NT2/D1 (cell line): ENCODE results near the gene CATSPER3.

ENCODE experiments used
- DNase-seq: peaks from one replicate; pipeline ENCODE4 v3.0.0-alpha.2; 2011; ENCODE audit warnings: low read depth, low spot score
- H3K27me3 ChIP-seq: 2 replicates; pipeline ENCODE4 v1.6.0; 2011; ENCODE audit warnings: mild to moderate bottlenecking; ENCODE audit not compliant: insufficient read length, insufficient read depth
- H3K36me3 ChIP-seq: 2 replicates; pipeline ENCODE4 v1.6.1; 2011; ENCODE audit warnings: mild to moderate bottlenecking, low read length, mixed read lengths; ENCODE audit not compliant: insufficient read depth, insufficient read length
- H3K4me1 ChIP-seq: 2 replicates; pipeline ENCODE4 v1.5.1; 2011; ENCODE audit not compliant: insufficient read depth, insufficient read length
- H3K4me3 ChIP-seq: 2 replicates; pipeline ENCODE4 v1.5.1; 2011; ENCODE audit warnings: low read depth; ENCODE audit not compliant: insufficient read length
- H3K9ac ChIP-seq: 2 replicates; pipeline ENCODE4 v1.6.0; 2011; ENCODE audit warnings: low read depth; ENCODE audit not compliant: insufficient read length
- H3K9me3 ChIP-seq: 2 replicates; pipeline ENCODE4 v1.5.1; 2011; ENCODE audit warnings: mild to moderate bottlenecking, low read length; ENCODE audit not compliant: insufficient read depth
- SUZ12 ChIP-seq: IDR thresholded peaks from 2 replicates; pipeline ENCODE4 v1.6.1; 2011; ENCODE audit not compliant: insufficient read length, insufficient read depth; ENCODE audit errors: extremely low read depth
- YY1 ChIP-seq: IDR thresholded peaks from 2 replicates; pipeline ENCODE4 v1.6.1; 2011; ENCODE audit not compliant: insufficient read length, insufficient read depth
- ZNF274 ChIP-seq: IDR thresholded peaks from 2 replicates; pipeline ENCODE4 v1.6.1; 2011; ENCODE audit warnings: mild to moderate bottlenecking, low read depth, low read length

Gene CATSPER3

DNA sequence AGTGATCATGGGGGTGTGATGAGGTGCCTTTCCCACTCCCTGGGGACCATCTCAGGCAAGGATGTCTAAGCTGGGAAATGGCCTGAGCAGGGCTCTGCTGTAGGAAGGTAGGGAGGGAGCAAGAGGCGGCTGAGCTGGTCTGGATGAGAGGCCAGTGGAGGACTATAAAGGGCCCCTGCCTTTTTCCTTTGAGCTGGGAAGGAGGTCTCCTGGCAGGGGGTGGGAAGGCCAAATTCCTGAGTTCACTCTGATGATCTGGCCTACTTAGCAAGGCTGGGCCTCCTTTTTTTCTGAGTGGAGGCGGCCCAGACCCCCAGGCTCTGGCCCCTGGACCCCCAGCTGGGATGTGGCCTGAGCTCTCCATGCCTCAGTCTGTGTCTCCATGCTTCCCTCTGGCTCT is 80.6 kb downstream of the CATSPER3 start:
- TF ChIP-seq YY1 = no peak
- TF ChIP-seq ZNF274 = no peak
- no peak for TF ChIP-seq SUZ12
- Histone ChIP-seq H3K9me3 (no peaks in the 10 kb centered on the region), H3K36me3 (no peaks in the 10 kb centered on the region), H3K4me3 (no peak overlapping the region), H3K4me1 (peaks cover 11% of the 10 kb centered on the region), H3K9ac (peak overlapping the region; percentile 32), H3K27me3 (peaks cover 59% of the 10 kb centered on the region)
- no peak for DNase-seq

DNA sequence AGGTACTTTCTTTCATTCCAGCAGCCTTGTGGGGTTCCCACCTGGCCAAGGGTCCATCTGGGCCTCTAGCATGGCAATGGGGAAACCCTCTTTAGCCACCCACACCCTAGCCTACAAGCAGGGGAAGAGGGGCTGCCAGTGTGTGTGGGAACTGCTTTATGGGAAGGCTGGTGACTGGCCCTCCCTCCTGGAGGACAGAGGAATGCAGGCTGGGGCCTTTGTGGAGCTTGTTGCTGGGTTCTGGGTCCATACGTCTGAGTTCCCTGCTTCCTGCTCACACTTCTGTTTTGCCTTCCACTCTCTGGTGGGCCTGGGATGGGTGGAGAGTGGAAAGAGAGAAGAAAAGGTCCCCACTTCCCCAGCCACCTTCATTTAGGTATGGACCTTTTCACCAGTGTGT is 81.2 kb downstream of the CATSPER3 start:
- no peaks in the 10 kb centered on the region for H3K36me3 ChIP-seq
- H3K27me3 ChIP-seq = peaks cover 52% of the 10 kb centered on the region
- H3K4me3 ChIP-seq = no peak overlapping the region
- H3K9ac ChIP-seq = no peak overlapping the region
- H3K9me3 ChIP-seq = no peaks in the 10 kb centered on the region
- TF ChIP-seq SUZ12 (no peak), YY1 (no peak), ZNF274 (no peak)
- peaks cover 11% of the 10 kb centered on the region for H3K4me1 ChIP-seq
- no peak for DNase-seq

DNA sequence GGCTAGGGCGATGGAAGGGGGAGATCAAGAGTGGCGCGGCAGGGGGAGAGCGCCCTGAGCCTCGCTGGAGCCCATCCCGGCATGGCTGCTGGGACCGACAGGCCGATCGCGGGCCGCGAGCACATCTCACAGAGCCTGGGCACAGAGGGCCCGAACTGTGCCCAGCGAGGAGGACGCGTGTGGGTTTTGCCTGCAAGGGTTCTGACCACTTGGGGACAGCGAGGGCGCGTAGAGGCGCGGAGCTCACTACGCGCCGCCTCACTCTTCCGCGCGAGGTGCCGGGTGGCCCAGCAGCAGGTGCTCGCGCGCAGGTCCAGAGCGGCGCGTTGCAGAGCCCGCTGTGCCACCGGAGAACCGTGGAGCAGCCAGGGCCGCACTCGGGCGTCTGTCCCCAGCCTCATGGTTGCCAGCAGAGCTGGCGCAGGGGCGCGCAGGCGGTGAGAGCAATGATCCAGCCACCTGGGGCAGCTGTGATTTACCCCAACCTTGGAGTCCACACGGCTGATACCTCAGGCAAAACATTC is 82.6 kb downstream of the CATSPER3 start:
- Histone ChIP-seq H3K4me3 (peak overlapping the region; percentile 19), H3K27me3 (peaks cover 41% of the 10 kb centered on the region), H3K36me3 (no peaks in the 10 kb centered on the region), H3K9me3 (no peaks in the 10 kb centered on the region), H3K9ac (no peak overlapping the region), H3K4me1 (peaks cover 11% of the 10 kb centered on the region)
- DNase-seq = no peak
- no peak for TF ChIP-seq SUZ12
- no peak for TF ChIP-seq YY1
- TF ChIP-seq ZNF274 = no peak

DNA sequence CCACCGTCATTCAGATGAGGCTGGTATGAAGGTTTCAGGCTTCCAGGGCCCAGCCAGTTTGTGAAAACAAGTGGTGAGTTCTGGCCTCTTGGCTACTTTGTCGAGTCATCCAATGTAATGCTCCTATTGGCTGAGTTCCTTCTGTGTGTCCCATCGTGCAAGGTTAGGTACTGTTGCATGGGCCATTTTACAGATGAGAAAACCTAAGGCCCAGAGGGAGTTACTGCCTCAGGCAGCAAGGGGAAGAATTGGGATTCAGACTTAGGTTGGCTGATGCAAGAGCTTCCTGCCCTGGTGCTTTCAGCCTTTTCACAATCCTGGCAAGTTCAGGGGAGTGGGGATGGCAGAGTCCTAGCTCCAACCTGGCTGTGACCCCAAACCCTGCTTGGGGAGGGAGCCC is 83.7 kb downstream of the CATSPER3 start:
- Histone ChIP-seq H3K36me3 (no peaks in the 10 kb centered on the region), H3K4me3 (no peak overlapping the region), H3K9me3 (no peaks in the 10 kb centered on the region), H3K27me3 (peaks cover 34% of the 10 kb centered on the region), H3K9ac (no peak overlapping the region), H3K4me1 (peaks cover 11% of the 10 kb centered on the region)
- TF ChIP-seq SUZ12 = no peak
- TF ChIP-seq YY1 = no peak
- no peak for TF ChIP-seq ZNF274
- DNase-seq = no peak

DNA sequence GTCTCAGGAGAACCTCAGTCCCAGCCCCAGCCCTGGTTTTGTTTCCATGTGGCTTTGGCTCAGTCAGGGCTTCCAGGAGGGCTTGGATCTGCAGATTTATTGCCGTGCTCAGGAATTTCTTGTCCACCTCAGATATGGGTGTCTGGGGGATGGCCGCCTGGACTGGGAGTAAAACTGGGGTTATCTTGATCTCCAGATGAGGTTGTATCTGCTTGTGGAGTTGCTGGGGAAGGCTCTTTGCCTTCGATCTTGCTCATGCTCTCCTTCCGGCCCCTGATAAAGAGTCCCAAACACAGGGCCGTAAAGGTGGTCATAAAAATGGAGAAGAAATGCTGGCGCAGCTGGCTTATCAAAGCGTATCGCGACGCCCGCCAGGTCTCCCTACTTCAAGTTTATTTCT is 84.2 kb downstream of the CATSPER3 start:
- Histone ChIP-seq H3K4me1 (peaks cover 11% of the 10 kb centered on the region), H3K4me3 (no peak overlapping the region), H3K9ac (no peak overlapping the region), H3K27me3 (peaks cover 34% of the 10 kb centered on the region), H3K36me3 (no peaks in the 10 kb centered on the region), H3K9me3 (no peaks in the 10 kb centered on the region)
- no peak for DNase-seq
- TF ChIP-seq ZNF274 (no peak), YY1 (no peak), SUZ12 (no peak)

DNA sequence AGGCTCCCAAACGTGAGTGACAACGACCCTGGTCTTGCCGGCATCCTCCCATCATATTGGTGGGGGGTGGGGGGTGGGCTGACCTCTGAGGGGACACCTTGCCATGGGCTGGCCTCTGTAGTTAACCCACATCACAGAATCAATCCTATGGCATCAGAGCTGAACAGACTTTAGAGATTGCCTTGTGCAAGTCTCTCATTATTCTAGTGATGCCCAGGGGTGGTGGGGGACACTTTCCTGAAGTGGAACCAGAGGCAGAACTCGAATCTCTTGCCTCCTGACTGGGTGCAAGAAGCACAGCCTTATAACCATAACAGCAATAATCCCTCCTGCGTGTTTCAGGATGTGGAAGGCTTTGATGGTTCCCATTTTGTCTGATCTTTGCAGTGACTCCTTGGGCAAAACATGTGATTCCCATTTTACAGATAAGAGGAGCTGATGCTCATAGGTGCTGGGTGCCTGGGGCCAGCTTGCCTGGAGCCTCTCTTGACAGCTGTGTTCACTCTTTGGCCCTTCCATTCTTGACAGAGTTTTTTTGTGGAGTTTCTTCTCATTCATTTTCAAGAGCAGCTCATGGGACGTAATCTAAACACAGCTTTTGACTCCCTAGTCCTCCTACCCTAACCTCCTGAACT is 84.9 kb downstream of the CATSPER3 start:
- TF ChIP-seq YY1 (no peak), ZNF274 (no peak), SUZ12 (no peak)
- Histone ChIP-seq H3K27me3 (peaks cover 34% of the 10 kb centered on the region), H3K9ac (no peak overlapping the region), H3K4me3 (no peak overlapping the region), H3K36me3 (no peaks in the 10 kb centered on the region), H3K9me3 (no peaks in the 10 kb centered on the region), H3K4me1 (peaks cover 8% of the 10 kb centered on the region)
- no peak for DNase-seq

DNA sequence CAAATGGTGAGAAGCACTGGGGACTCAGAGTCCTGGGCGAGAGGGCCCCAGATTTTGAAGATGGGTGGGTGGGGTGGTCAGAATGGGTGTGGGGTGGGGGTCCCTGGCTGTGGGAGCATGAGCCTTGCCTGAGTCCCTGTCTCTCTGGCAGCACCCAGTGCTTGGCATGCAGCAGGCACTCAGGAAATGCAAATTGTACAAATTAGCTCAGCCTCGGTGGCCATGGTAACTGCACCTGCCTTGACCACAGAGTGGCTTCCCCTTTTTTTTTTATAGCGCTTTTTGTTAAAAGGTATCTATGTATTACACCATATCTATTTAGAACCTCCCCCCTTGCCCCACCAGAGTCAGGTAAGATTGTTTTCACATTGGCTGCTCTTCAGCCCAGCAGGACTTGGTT is 85.6 kb downstream of the CATSPER3 start:
- DNase-seq = no peak
- no peaks in the 10 kb centered on the region for H3K36me3 ChIP-seq
- peaks cover 34% of the 10 kb centered on the region for H3K27me3 ChIP-seq
- H3K4me3 ChIP-seq = no peak overlapping the region
- no peak overlapping the region for H3K9ac ChIP-seq
- peaks cover 2% of the 10 kb centered on the region for H3K4me1 ChIP-seq
- TF ChIP-seq ZNF274 = no peak
- no peak for TF ChIP-seq YY1
- no peak for TF ChIP-seq SUZ12
- no peaks in the 10 kb centered on the region for H3K9me3 ChIP-seq
